ENCODE results near the gene FBXO11.

FBXO11 gene

DNA sequence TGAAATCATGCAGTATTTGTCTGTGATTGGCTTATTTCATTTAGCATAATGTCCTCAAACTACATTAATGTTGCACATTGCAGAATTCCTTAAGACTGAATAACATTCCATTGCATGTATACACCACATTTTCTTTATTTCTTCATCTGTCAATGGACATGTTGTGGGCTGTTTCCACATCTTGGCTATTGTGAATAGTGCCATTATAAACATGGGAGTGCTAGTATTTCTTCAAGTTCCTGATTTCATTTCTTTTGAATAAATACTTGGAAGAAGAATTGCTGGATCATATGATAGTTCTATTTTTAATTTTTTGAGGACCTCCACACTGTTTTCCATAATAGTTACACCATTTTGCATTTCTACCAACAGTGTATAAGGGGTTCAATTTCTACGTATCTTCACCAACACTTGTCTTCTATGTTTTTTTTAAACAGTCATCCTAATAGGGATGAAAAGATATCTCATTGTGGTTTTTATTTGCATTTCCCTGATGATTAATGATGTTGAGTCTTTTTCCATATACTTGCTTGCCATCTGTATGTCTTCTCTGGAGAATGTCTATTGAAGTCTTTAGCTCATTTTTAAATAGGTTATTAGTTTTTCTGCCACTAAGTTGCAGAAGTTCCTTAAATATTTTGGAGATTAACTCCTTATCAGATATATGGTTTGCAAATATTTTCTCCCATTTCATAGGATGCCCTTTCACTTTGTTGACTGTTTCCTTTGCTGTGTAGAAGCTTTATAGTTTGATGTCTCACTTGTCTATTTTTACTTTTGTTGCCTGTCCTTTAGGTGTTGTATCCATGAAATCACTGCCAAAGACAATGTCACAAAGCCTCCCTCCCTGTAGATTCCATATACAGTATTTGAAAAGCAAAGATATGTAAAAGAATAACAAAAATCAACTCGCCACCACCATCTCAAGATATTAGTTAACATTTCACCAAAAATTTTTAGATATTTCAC, 14.6 kb downstream of the FBXO11 start:
- TF ChIP-seq TAF1 (IDR thresholded peaks at IDR 0.05; ENCODE audit: borderline replicate concordance, insufficient read depth, low read length) = no peak

GRCh38 chr2:47890711-47891368, 15.5 kb downstream of the FBXO11 start:
- TF ChIP-seq SIN3A (IDR thresholded peaks at IDR 0.05; ENCODE audit: borderline replicate concordance, insufficient read depth, low read length) (no peak), TAF1 (IDR thresholded peaks at IDR 0.05; ENCODE audit: borderline replicate concordance, insufficient read depth, low read length) (no peak), REST (IDR thresholded peaks at IDR 0.05; ENCODE audit: insufficient read depth in 1 of 2, low read depth in 2 of 2, low read length in 2 of 2) (no peak), FOXP2 (optimal IDR thresholded peaks at IDR 0.05; ENCODE audit: borderline replicate concordance, extremely low read depth, extremely low read length, insufficient read depth) (no peak), POLR2AphosphoS5 (IDR thresholded peaks at IDR 0.05; ENCODE audit: low read depth, low read length) (no peak)

GRCh38 chr2:47888581-47889280, 17.6 kb downstream of the FBXO11 start:
- TF ChIP-seq SIN3A (IDR thresholded peaks at IDR 0.05; ENCODE audit: borderline replicate concordance, insufficient read depth, low read length) (no peak), TAF1 (IDR thresholded peaks at IDR 0.05; ENCODE audit: borderline replicate concordance, insufficient read depth, low read length) (no peak), POLR2AphosphoS5 (IDR thresholded peaks at IDR 0.05; ENCODE audit: low read depth, low read length) (no peak)

DNA sequence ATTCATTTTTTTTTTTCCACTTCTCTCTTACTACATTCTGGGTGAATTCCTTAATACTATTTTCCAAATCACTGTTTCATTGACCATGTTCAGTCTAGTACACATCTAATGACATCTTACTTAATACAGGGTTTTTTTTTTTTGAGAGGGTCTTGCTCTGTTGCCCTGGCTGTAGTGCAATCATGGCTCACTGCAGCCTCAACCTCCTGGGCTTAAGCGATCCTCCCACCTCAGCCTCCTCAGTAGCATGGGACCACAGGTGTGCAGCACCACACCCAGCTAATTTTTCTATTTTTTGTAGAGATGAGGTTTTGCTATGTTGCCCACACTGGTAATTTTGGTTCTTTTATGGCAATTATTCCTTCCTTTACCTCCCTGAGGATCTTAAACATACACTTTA, 29.4 kb downstream of the FBXO11 start:
- TF ChIP-seq REST (IDR thresholded peaks at IDR 0.05; ENCODE audit: insufficient read depth in 1 of 2, low read depth in 2 of 2, low read length in 2 of 2) (no peak), SIN3A (IDR thresholded peaks at IDR 0.05; ENCODE audit: borderline replicate concordance, insufficient read depth, low read length) (no peak), FOXP2 (optimal IDR thresholded peaks at IDR 0.05; ENCODE audit: borderline replicate concordance, extremely low read depth, extremely low read length, insufficient read depth) (no peak), TAF1 (IDR thresholded peaks at IDR 0.05; ENCODE audit: borderline replicate concordance, insufficient read depth, low read length) (no peak), POLR2AphosphoS5 (IDR thresholded peaks at IDR 0.05; ENCODE audit: low read depth, low read length) (no peak)

- no peak for TF ChIP-seq REST (IDR thresholded peaks at IDR 0.05; ENCODE audit: insufficient read depth in 1 of 2, low read depth in 2 of 2, low read length in 2 of 2)
- no peak for TF ChIP-seq FOXP2 (optimal IDR thresholded peaks at IDR 0.05; ENCODE audit: borderline replicate concordance, extremely low read depth, extremely low read length, insufficient read depth)
- no peak for TF ChIP-seq POLR2AphosphoS5 (IDR thresholded peaks at IDR 0.05; ENCODE audit: low read depth, low read length)
- no peak for TF ChIP-seq SIN3A (IDR thresholded peaks at IDR 0.05; ENCODE audit: borderline replicate concordance, insufficient read depth, low read length)
- no peak for TF ChIP-seq TAF1 (IDR thresholded peaks at IDR 0.05; ENCODE audit: borderline replicate concordance, insufficient read depth, low read length)
Observed at GRCh38 chr2:47872941-47873340, 33.4 kb downstream of the FBXO11 start.
